Measurements from ENCODE around the gene SNX3. TPM values are rescaled to one million over a fixed set of nuclear protein-coding genes. Genes with fewer than 3 reads are reported as not detected.

The SNX3 gene
- total RNA-seq, 2 experiments from 2014 or later: 77.1 to 112 TPM

- intact Hi-C loops (cut with DNase I, micrococcal nuclease): no loop called here
- no peaks in the 10 kb centered on the region for H3K27me3 Mint-ChIP-seq
- CTCF ChIA-PET: no interaction called here
- H3K4me3 Mint-ChIP-seq: no peak overlapping the region
- peaks cover 63% of the 10 kb centered on the region for H3K36me3 Mint-ChIP-seq (ENCODE audit: low read depth)
- peaks cover 15% of the 10 kb centered on the region for H3K9me3 Mint-ChIP-seq (ENCODE audit: low read depth)
- ATAC-seq: no peak
- DNase-seq: no peak
- H3K4me1 Mint-ChIP-seq: peaks cover 18% of the 10 kb centered on the region
- POLR2A ChIA-PET: no interaction called here
- H3K27ac Mint-ChIP-seq: no peak overlapping the region
Observed at GRCh38 chr6:108242721-108243120, 18.1 kb downstream of the SNX3 start.

GRCh38 chr6:108242259-108242658, 18.6 kb downstream of the SNX3 start:
- no peak overlapping the region for H3K4me3 Mint-ChIP-seq
- peaks cover 18% of the 10 kb centered on the region for H3K4me1 Mint-ChIP-seq
- H3K27me3 Mint-ChIP-seq: no peaks in the 10 kb centered on the region
- no peak for DNase-seq
- peaks cover 62% of the 10 kb centered on the region for H3K36me3 Mint-ChIP-seq (ENCODE audit: low read depth)
- H3K27ac Mint-ChIP-seq: no peak overlapping the region
- POLR2A ChIA-PET: interaction anchor here (0.7 kb wide), 1 partner anchor 35 kb away, joined by 3 read pairs; no protein-coding TSS in a partner anchor
- CTCF ChIA-PET: interaction anchor here (0.6 to 1.2 kb wide), 3 partner anchors 9 to 19 kb away, joined by 3 read pairs; no protein-coding TSS in a partner anchor
- intact Hi-C loops (cut with DNase I, micrococcal nuclease): no loop called here
- ATAC-seq: no peak
- H3K9me3 Mint-ChIP-seq (ENCODE audit: low read depth): peaks cover 15% of the 10 kb centered on the region

GRCh38 chr6:108238322-108238721, 22.5 kb downstream of the SNX3 start:
- no peak for ATAC-seq
- intact Hi-C loops (cut with DNase I, micrococcal nuclease): no loop called here

GRCh38 chr6:108236791-108237190, 24.0 kb downstream of the SNX3 start:
- DNase-seq (no peak), ATAC-seq (no peak)
- Mint-ChIP-seq H3K27ac (no peak overlapping the region), H3K27me3 (no peaks in the 10 kb centered on the region), H3K9me3 (ENCODE audit: low read depth) (peaks cover under 1% of the 10 kb centered on the region), H3K4me1 (peaks cover 11% of the 10 kb centered on the region), H3K4me3 (no peak overlapping the region), H3K36me3 (ENCODE audit: low read depth) (peaks cover 45% of the 10 kb centered on the region)
- ChIA-PET CTCF (interaction anchor here (0.9 kb wide), 1 partner anchor 24 kb away, joined by 4 read pairs; the partner anchor contains the start of gene SNX3), POLR2A (no interaction called here)
- intact Hi-C loops (cut with DNase I, micrococcal nuclease): no loop called here

More at GRCh38 chr6:108238322-108238721, 22.5 kb downstream of the SNX3 start:
- no peak overlapping the region for H3K4me3 Mint-ChIP-seq
- CTCF ChIA-PET: interaction anchor here (0.6 to 1.4 kb wide), 2 partner anchors 10 to 16 kb away, joined by 3 to 4 read pairs; no protein-coding TSS in a partner anchor
- H3K9me3 Mint-ChIP-seq (ENCODE audit: low read depth): peaks cover 11% of the 10 kb centered on the region
- no peaks in the 10 kb centered on the region for H3K27me3 Mint-ChIP-seq
- H3K4me1 Mint-ChIP-seq: peaks cover 16% of the 10 kb centered on the region
- H3K36me3 Mint-ChIP-seq (ENCODE audit: low read depth): peaks cover 55% of the 10 kb centered on the region
- H3K27ac Mint-ChIP-seq: no peak overlapping the region
- DNase-seq: no peak
- POLR2A ChIA-PET: no interaction called here

- Mint-ChIP-seq H3K36me3 (ENCODE audit: low read depth) (peaks cover 36% of the 10 kb centered on the region), H3K4me1 (peaks cover 5% of the 10 kb centered on the region), H3K27ac (no peak overlapping the region), H3K4me3 (no peak overlapping the region), H3K9me3 (ENCODE audit: low read depth) (no peaks in the 10 kb centered on the region), H3K27me3 (no peaks in the 10 kb centered on the region)
- POLR2A ChIA-PET: interaction anchor here (0.6 kb wide), 1 partner anchor 12 kb away, joined by 4 read pairs; no protein-coding TSS in a partner anchor
- intact Hi-C loops (cut with DNase I, micrococcal nuclease): no loop called here
- DNase-seq (no peak), ATAC-seq (no peak)
- CTCF ChIA-PET: interaction anchor here (0.6 kb wide), 1 partner anchor 265 kb away, joined by 3 read pairs; no protein-coding TSS in a partner anchor
Observed at GRCh38 chr6:108235127-108235526, 25.7 kb downstream of the SNX3 start.

GRCh38 chr6:108228416-108228815, 32.4 kb downstream of the SNX3 start:
- no peak overlapping the region for H3K27ac Mint-ChIP-seq
- DNase-seq: no peak
- ChIA-PET CTCF (no interaction called here), POLR2A (no interaction called here)
- ATAC-seq: no peak
- H3K4me3 Mint-ChIP-seq: no peak overlapping the region
- H3K4me1 Mint-ChIP-seq: peaks cover 9% of the 10 kb centered on the region
- intact Hi-C loops (cut with DNase I, micrococcal nuclease): no loop called here
- no peaks in the 10 kb centered on the region for H3K27me3 Mint-ChIP-seq
- peaks cover 5% of the 10 kb centered on the region for H3K36me3 Mint-ChIP-seq (ENCODE audit: low read depth)
- H3K9me3 Mint-ChIP-seq (ENCODE audit: low read depth): no peaks in the 10 kb centered on the region

- H3K36me3 Mint-ChIP-seq (ENCODE audit: low read depth): peaks cover 9% of the 10 kb centered on the region
- peaks cover 16% of the 10 kb centered on the region for H3K4me1 Mint-ChIP-seq
- no peak overlapping the region for H3K4me3 Mint-ChIP-seq
- intact Hi-C loops (cut with DNase I, micrococcal nuclease): no loop called here
- no peaks in the 10 kb centered on the region for H3K27me3 Mint-ChIP-seq
- ChIA-PET CTCF (interaction anchor here (0.8 to 1.5 kb wide), 2 partner anchors 315 to 666 kb away, joined by 3 to 4 read pairs; no protein-coding TSS in a partner anchor), POLR2A (no interaction called here)
- H3K27ac Mint-ChIP-seq: no peak overlapping the region
- no peak for DNase-seq
- ATAC-seq: no peak
- H3K9me3 Mint-ChIP-seq (ENCODE audit: low read depth): no peaks in the 10 kb centered on the region
Observed at GRCh38 chr6:108227290-108227689, 33.5 kb downstream of the SNX3 start.

GRCh38 chr6:108222504-108222903, 38.3 kb downstream of the SNX3 start:
- POLR2A ChIA-PET: no interaction called here
- Mint-ChIP-seq H3K4me1 (peaks cover 14% of the 10 kb centered on the region), H3K27ac (no peak overlapping the region), H3K4me3 (no peak overlapping the region), H3K27me3 (no peaks in the 10 kb centered on the region), H3K9me3 (ENCODE audit: low read depth) (no peaks in the 10 kb centered on the region), H3K36me3 (ENCODE audit: low read depth) (peaks cover 30% of the 10 kb centered on the region)
- intact Hi-C loops (cut with DNase I, micrococcal nuclease): no loop called here
- CTCF ChIA-PET: no interaction called here
- ATAC-seq: peak; percentile 33
- no peak for DNase-seq

GRCh38 chr6:108222064-108222463, 38.8 kb downstream of the SNX3 start:
- DNase-seq (peak; percentile 15), ATAC-seq (peak; percentile 76)
- no peak overlapping the region for H3K4me3 Mint-ChIP-seq
- intact Hi-C loops (cut with DNase I, micrococcal nuclease): no loop called here
- no peak overlapping the region for H3K27ac Mint-ChIP-seq
- H3K36me3 Mint-ChIP-seq (ENCODE audit: low read depth): peaks cover 30% of the 10 kb centered on the region
- H3K4me1 Mint-ChIP-seq: peaks cover 10% of the 10 kb centered on the region
- POLR2A ChIA-PET: interaction anchor here (0.7 kb wide), 1 partner anchor 50 kb away, joined by 7 read pairs; no protein-coding TSS in a partner anchor
- CTCF ChIA-PET: no interaction called here
- H3K27me3 Mint-ChIP-seq: no peaks in the 10 kb centered on the region
- no peaks in the 10 kb centered on the region for H3K9me3 Mint-ChIP-seq (ENCODE audit: low read depth)

- DNase-seq (no peak), ATAC-seq (no peak)
- H3K27ac Mint-ChIP-seq: no peak overlapping the region
- ChIA-PET CTCF (interaction anchor here (0.6 to 1.0 kb wide), 3 partner anchors 106 to 376 kb away, joined by 3 to 6 read pairs (median 3); no protein-coding TSS in a partner anchor), POLR2A (interaction anchor here (0.6 to 0.7 kb wide), 2 partner anchors 134 to 201 kb away, joined by 3 to 7 read pairs; no protein-coding TSS in a partner anchor)
- H3K4me1 Mint-ChIP-seq: peaks cover 2% of the 10 kb centered on the region
- intact Hi-C loops (cut with DNase I, micrococcal nuclease): no loop called here
- no peak overlapping the region for H3K4me3 Mint-ChIP-seq
- H3K36me3 Mint-ChIP-seq (ENCODE audit: low read depth): peaks cover 27% of the 10 kb centered on the region
- no peaks in the 10 kb centered on the region for H3K9me3 Mint-ChIP-seq (ENCODE audit: low read depth)
- H3K27me3 Mint-ChIP-seq: no peaks in the 10 kb centered on the region
Observed at GRCh38 chr6:108211671-108212070, 49.2 kb downstream of the SNX3 start.

GRCh38 chr6:108210556-108210955, 50.3 kb downstream of the SNX3 start:
- ChIA-PET CTCF (interaction anchor here (1.1 kb wide), 1 partner anchor 282 kb away, joined by 3 read pairs; no protein-coding TSS in a partner anchor), POLR2A (no interaction called here)
- DNase-seq (no peak), ATAC-seq (no peak)
- Mint-ChIP-seq H3K4me1 (peaks cover 2% of the 10 kb centered on the region), H3K27me3 (no peaks in the 10 kb centered on the region), H3K27ac (no peak overlapping the region), H3K4me3 (no peak overlapping the region), H3K9me3 (ENCODE audit: low read depth) (no peaks in the 10 kb centered on the region), H3K36me3 (ENCODE audit: low read depth) (peaks cover 29% of the 10 kb centered on the region)
- intact Hi-C loops (cut with DNase I, micrococcal nuclease): no loop called here

- DNase-seq (no peak), ATAC-seq (no peak)
- no peak overlapping the region for H3K27ac Mint-ChIP-seq
- H3K4me3 Mint-ChIP-seq: no peak overlapping the region
- peaks cover 2% of the 10 kb centered on the region for H3K4me1 Mint-ChIP-seq
- ChIA-PET POLR2A (no interaction called here), CTCF (no interaction called here)
- peaks cover 31% of the 10 kb centered on the region for H3K36me3 Mint-ChIP-seq (ENCODE audit: low read depth)
- no peaks in the 10 kb centered on the region for H3K27me3 Mint-ChIP-seq
- H3K9me3 Mint-ChIP-seq (ENCODE audit: low read depth): no peaks in the 10 kb centered on the region
- intact Hi-C loops (cut with DNase I, micrococcal nuclease): no loop called here
Observed at GRCh38 chr6:108209738-108210137, 51.1 kb downstream of the SNX3 start.

Measured in activated CD4-positive, alpha-beta T cell treated with anti-CD3 and anti-CD28 coated beads for 36 hours (primary cell).